Neutrophil (primary cell): ENCODE data around the gene GRIK4.

Experiments used
- H3K27ac ChIP-seq: fragments of 200-600 bp; sonication (generic); 2 replicates; pipeline ENCODE4 v1.5.1; 2016; ENCODE audit warnings: mild to moderate bottlenecking, moderate library complexity
- H3K27me3 ChIP-seq: fragments of 200-600 bp; sonication (generic); 2 replicates; pipeline ENCODE4 v1.6.0; 2016; ENCODE audit warnings: mild to moderate bottlenecking
- H3K36me3 ChIP-seq: fragments of 200-600 bp; sonication (generic); 2 replicates; pipeline ENCODE4 v1.5.1; 2017
- H3K4me1 ChIP-seq, 2 experiments: fragments of 200-600 bp in 1 of 2; sonication (generic) in 1 of 2; 1 replicate in 1 of 2; 2 replicates in 1 of 2; pipeline versions ENCODE4 v1.5.1 to v1.6.1; 2013 to 2016; ENCODE audit warnings: low read depth in 1 of 2, low read length in 1 of 2, mild to moderate bottlenecking in 1 of 2, moderate library complexity in 1 of 2; ENCODE audit not compliant: control insufficient read depth in 1 of 2, insufficient read depth in 1 of 2
- H3K4me3 ChIP-seq, 2 experiments: fragments of 200-600 bp in 1 of 2; sonication (generic) in 1 of 2; 1 replicate in 1 of 2; 2 replicates in 1 of 2; pipeline ENCODE4 v1.5.1; 2013 to 2016; ENCODE audit warnings: low read depth in 1 of 2, low read length in 1 of 2, mild to moderate bottlenecking in 1 of 2, moderate library complexity in 1 of 2
- H3K9me3 ChIP-seq: fragments of 200-600 bp; sonication (generic); 2 replicates; pipeline ENCODE4 v1.5.1; 2016
- CTCF ChIP-seq: fragments of 200-600 bp; sonication (generic); IDR thresholded peaks from 2 replicates; pipeline ENCODE4 v1.5.1; 2016; ENCODE audit warnings: antibody characterized with exemption

The GRIK4 gene

GRCh38 chr11:120635136-120635810 is 123.7 kb downstream of the GRIK4 start:
- Histone ChIP-seq H3K27me3 (peaks cover 26% of the 10 kb centered on the region), H3K4me3 (no peak overlapping the region), H3K4me1 (no peaks in the 10 kb centered on the region), H3K36me3 (no peaks in the 10 kb centered on the region), H3K9me3 (no peaks in the 10 kb centered on the region), H3K27ac (no peak overlapping the region)
- no peak for TF ChIP-seq CTCF

DNA sequence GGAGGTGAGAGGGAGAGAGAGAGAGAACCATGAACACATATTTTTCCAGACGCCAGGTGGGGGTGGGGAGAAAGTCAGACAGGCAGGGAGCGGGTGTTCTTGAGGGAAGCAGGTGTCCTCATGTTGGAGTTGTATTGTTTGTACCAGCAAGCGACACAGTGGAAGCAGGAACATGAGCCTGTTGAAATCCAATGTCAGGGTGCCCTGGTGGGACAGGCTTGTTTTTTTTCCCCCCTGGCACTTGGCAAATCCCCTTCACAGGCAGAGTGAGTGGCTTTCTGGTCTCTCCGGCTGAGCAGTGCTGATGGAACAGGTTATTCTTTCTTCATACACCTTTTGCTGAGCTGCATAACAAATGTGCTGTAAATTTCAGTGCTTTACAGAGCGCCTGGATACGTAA is 125.6 kb downstream of the GRIK4 start:
- no peak for TF ChIP-seq CTCF
- H3K4me1 ChIP-seq, result no peaks in the 10 kb centered on the region
- H3K27me3 ChIP-seq, result peaks cover 26% of the 10 kb centered on the region
- H3K4me3 ChIP-seq, result no peak overlapping the region
- H3K9me3 ChIP-seq, result no peaks in the 10 kb centered on the region
- H3K36me3 ChIP-seq, result no peaks in the 10 kb centered on the region
- H3K27ac ChIP-seq, result no peak overlapping the region

- no peak for TF ChIP-seq CTCF
- H3K4me3 ChIP-seq, result no peak overlapping the region
- H3K27me3 ChIP-seq, result peaks cover 19% of the 10 kb centered on the region
- no peaks in the 10 kb centered on the region for H3K4me1 ChIP-seq
- no peaks in the 10 kb centered on the region for H3K36me3 ChIP-seq
- no peaks in the 10 kb centered on the region for H3K9me3 ChIP-seq
- H3K27ac ChIP-seq, result no peak overlapping the region
These were observed 130.8 kb downstream of the GRIK4 start for GRCh38 chr11:120642196-120642894.

- peaks cover 19% of the 10 kb centered on the region for H3K27me3 ChIP-seq
- H3K27ac ChIP-seq, result no peak overlapping the region
- TF ChIP-seq CTCF, result no peak
- H3K36me3 ChIP-seq, result no peaks in the 10 kb centered on the region
- H3K9me3 ChIP-seq, result no peaks in the 10 kb centered on the region
- no peak overlapping the region for H3K4me3 ChIP-seq
- H3K4me1 ChIP-seq, result no peaks in the 10 kb centered on the region
These were observed 131.7 kb downstream of the GRIK4 start for GRCh38 chr11:120643284-120643683.

GRCh38 chr11:120645639-120646038 is 134.1 kb downstream of the GRIK4 start:
- Histone ChIP-seq H3K4me1 (no peaks in the 10 kb centered on the region), H3K27me3 (peaks cover 19% of the 10 kb centered on the region), H3K9me3 (no peaks in the 10 kb centered on the region), H3K4me3 (no peak overlapping the region), H3K36me3 (no peaks in the 10 kb centered on the region), H3K27ac (no peak overlapping the region)
- TF ChIP-seq CTCF, result no peak
